GM23248 (cell line): Measurements from ENCODE around the gene BSG.
"Not testable (repeated sequence)": the region's sequence is repeated elsewhere in the genome, so short reads cannot be mapped to it uniquely, and the experiment has no call there.

Experiments used
- EZH2 ChIP-seq: fragments of 200-600 bp; sonication (generic); IDR thresholded peaks from 2 replicates; pipeline ENCODE4 v1.6.1; 2018; ENCODE audit warnings: antibody characterized with exemption, mild to moderate bottlenecking; ENCODE audit not compliant: insufficient read depth, poor library complexity, severe bottlenecking
- EZH2phosphoT487 ChIP-seq: fragments of 200-600 bp; sonication (generic); IDR thresholded peaks from 2 replicates; pipeline ENCODE4 v1.6.1; 2018; ENCODE audit warnings: antibody characterized with exemption, moderate library complexity, mild to moderate bottlenecking, low read depth; ENCODE audit not compliant: insufficient read depth

DNA sequence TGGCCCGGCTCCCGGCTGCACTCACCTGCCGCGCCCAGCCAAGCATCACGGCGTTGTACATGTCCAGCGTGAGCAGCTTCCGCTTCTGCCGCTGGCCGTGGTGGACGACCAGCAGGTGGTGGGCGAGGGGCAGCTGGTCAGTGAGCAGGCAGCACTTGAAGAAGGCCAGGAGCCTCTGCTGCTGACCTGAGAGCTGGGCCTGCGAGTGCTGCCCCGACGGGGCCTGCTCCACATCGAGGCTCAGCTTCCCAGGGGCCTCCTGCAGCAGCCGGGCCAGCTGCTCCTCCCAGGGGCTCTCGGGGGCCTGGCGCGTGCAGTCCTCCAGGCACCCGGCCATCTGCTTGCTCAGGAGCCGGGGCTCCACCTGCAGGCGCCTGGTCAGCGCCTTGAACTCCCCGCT lies 57.1 kb downstream of the BSG start:
- TF ChIP-seq EZH2phosphoT487, EZH2: not testable (repeated sequence)
